Measurements from ENCODE around the gene MANBA. TPM values are rescaled to one million over a fixed set of nuclear protein-coding genes. Genes with fewer than 3 reads are reported as not detected.

Gene MANBA
- total RNA-seq, 1 experiment from 2014 or later = 13.6 TPM

GRCh38 chr4:102596532-102596931, 164.2 kb downstream of the MANBA start:
- Mint-ChIP-seq H3K4me1 (ENCODE audit: low read depth, unreplicated experiment) (no peaks in the 10 kb centered on the region), H3K27ac (ENCODE audit: unreplicated experiment) (no peak overlapping the region), H3K9me3 (ENCODE audit: low read depth, unreplicated experiment) (no peaks in the 10 kb centered on the region), H3K27me3 (ENCODE audit: unreplicated experiment) (no peaks in the 10 kb centered on the region), H3K4me3 (ENCODE audit: low read depth, unreplicated experiment) (no peak overlapping the region), H3K36me3 (ENCODE audit: insufficient read depth, unreplicated experiment) (peaks cover 5% of the 10 kb centered on the region)
- no peak for DNase-seq
- no TSS peak for BruUV-seq (replicated peaks)
- intact Hi-C loops (cut with micrococcal nuclease; ENCODE audit: unreplicated experiment) = no loop called here
- TF ChIP-seq, protein P1, sequence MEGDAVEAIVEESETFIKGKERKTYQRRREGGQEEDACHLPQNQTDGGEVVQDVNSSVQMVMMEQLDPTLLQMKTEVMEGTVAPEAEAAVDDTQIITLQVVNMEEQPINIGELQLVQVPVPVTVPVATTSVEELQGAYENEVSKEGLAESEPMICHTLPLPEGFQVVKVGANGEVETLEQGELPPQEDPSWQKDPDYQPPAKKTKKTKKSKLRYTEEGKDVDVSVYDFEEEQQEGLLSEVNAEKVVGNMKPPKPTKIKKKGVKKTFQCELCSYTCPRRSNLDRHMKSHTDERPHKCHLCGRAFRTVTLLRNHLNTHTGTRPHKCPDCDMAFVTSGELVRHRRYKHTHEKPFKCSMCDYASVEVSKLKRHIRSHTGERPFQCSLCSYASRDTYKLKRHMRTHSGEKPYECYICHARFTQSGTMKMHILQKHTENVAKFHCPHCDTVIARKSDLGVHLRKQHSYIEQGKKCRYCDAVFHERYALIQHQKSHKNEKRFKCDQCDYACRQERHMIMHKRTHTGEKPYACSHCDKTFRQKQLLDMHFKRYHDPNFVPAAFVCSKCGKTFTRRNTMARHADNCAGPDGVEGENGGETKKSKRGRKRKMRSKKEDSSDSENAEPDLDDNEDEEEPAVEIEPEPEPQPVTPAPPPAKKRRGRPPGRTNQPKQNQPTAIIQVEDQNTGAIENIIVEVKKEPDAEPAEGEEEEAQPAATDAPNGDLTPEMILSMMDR (IDR thresholded peaks at IDR 0.05; ENCODE audit: unreplicated experiment) = no peak
- CTCF ChIA-PET = no interaction called here

DNA sequence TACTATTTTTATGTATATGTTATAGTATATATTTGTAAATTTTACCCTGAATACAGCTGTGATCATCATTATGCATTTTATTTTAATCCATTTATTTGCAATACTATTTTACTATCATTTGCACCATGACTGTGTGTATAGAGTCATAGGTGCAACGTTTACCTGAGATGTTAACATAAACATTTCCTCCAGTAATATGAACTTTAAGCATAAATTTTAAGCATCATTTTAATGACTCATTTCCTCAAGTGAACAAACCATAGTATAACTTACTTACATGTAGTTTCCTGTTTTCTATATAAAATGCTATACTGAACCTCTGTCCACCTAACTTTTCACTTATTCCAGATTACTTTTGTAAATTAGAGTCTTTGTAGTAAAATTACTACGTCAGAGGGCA, 166.8 kb downstream of the MANBA start:
- H3K27me3 Mint-ChIP-seq (ENCODE audit: unreplicated experiment) = no peaks in the 10 kb centered on the region
- no peak overlapping the region for H3K27ac Mint-ChIP-seq (ENCODE audit: unreplicated experiment)
- BruUV-seq (replicated peaks) = no TSS peak
- no peaks in the 10 kb centered on the region for H3K36me3 Mint-ChIP-seq (ENCODE audit: insufficient read depth, unreplicated experiment)
- no peak overlapping the region for H3K4me3 Mint-ChIP-seq (ENCODE audit: low read depth, unreplicated experiment)
- TF ChIP-seq, protein P1 (IDR thresholded peaks at IDR 0.05; ENCODE audit: unreplicated experiment) = no peak
- intact Hi-C loops (cut with micrococcal nuclease; ENCODE audit: unreplicated experiment) = no loop called here
- H3K9me3 Mint-ChIP-seq (ENCODE audit: low read depth, unreplicated experiment) = no peaks in the 10 kb centered on the region
- DNase-seq = no peak
- CTCF ChIA-PET = no interaction called here
- no peaks in the 10 kb centered on the region for H3K4me1 Mint-ChIP-seq (ENCODE audit: low read depth, unreplicated experiment)

DNA sequence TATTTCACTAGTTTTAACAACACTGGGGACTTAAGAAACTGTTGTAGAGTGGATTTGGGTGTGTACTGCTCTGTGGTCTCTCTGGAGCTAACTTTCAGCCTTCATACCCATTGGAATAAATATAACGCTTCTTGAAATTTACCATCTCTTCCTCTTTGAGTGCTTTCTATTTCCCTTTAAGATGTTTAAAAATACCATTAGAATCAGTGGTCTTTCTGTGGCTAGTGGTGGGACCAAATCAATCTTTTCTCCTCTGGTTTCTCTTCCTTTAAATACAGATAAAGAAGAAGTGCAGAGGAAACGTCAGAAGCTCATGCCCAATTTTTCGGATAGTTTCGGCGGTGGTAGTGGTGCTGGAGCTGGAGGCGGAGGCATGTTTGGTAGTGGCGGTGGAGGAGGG, 167.6 kb downstream of the MANBA start:
- TF ChIP-seq, protein P1 (IDR thresholded peaks at IDR 0.05; ENCODE audit: unreplicated experiment) = no peak
- H3K27me3 Mint-ChIP-seq (ENCODE audit: unreplicated experiment) = no peaks in the 10 kb centered on the region
- intact Hi-C loops (cut with micrococcal nuclease; ENCODE audit: unreplicated experiment) = no loop called here
- H3K9me3 Mint-ChIP-seq (ENCODE audit: low read depth, unreplicated experiment) = no peaks in the 10 kb centered on the region
- CTCF ChIA-PET = no interaction called here
- H3K27ac Mint-ChIP-seq (ENCODE audit: unreplicated experiment) = no peak overlapping the region
- no peaks in the 10 kb centered on the region for H3K36me3 Mint-ChIP-seq (ENCODE audit: insufficient read depth, unreplicated experiment)
- no peaks in the 10 kb centered on the region for H3K4me1 Mint-ChIP-seq (ENCODE audit: low read depth, unreplicated experiment)
- no peak overlapping the region for H3K4me3 Mint-ChIP-seq (ENCODE audit: low read depth, unreplicated experiment)
- BruUV-seq (replicated peaks) = no TSS peak
- no peak for DNase-seq

DNA sequence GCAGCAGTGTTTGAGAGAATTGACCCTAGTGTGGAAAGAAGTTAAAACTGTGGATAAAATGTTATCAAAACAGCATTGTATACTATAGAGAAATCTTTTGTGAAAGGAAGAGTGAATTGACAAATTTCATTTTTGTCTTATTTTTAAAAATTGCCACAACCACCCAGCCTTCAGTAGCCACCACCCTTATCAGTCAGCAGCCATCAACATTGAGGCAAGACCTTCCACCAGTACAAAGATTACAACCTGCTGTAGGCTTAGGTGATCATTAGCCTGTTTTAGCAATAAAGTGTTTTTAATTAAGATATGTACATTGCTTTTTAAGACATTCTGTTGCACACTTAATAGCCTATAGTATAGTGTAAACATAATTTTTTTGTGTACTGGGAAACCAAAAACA, 168.5 kb downstream of the MANBA start:
- no peak overlapping the region for H3K27ac Mint-ChIP-seq (ENCODE audit: unreplicated experiment)
- no peaks in the 10 kb centered on the region for H3K27me3 Mint-ChIP-seq (ENCODE audit: unreplicated experiment)
- CTCF ChIA-PET = no interaction called here
- no peak for DNase-seq
- BruUV-seq (replicated peaks) = no TSS peak
- no peaks in the 10 kb centered on the region for H3K36me3 Mint-ChIP-seq (ENCODE audit: insufficient read depth, unreplicated experiment)
- H3K4me3 Mint-ChIP-seq (ENCODE audit: low read depth, unreplicated experiment) = no peak overlapping the region
- intact Hi-C loops (cut with micrococcal nuclease; ENCODE audit: unreplicated experiment) = no loop called here
- TF ChIP-seq, protein P1 (IDR thresholded peaks at IDR 0.05; ENCODE audit: unreplicated experiment) = no peak
- H3K4me1 Mint-ChIP-seq (ENCODE audit: low read depth, unreplicated experiment) = no peaks in the 10 kb centered on the region
- H3K9me3 Mint-ChIP-seq (ENCODE audit: low read depth, unreplicated experiment) = no peaks in the 10 kb centered on the region

- BruUV-seq (replicated peaks) = no TSS peak
- CTCF ChIA-PET = no interaction called here
- no peak overlapping the region for H3K4me3 Mint-ChIP-seq (ENCODE audit: low read depth, unreplicated experiment)
- no peaks in the 10 kb centered on the region for H3K36me3 Mint-ChIP-seq (ENCODE audit: insufficient read depth, unreplicated experiment)
- TF ChIP-seq, protein P1 (IDR thresholded peaks at IDR 0.05; ENCODE audit: unreplicated experiment) = no peak
- intact Hi-C loops (cut with micrococcal nuclease; ENCODE audit: unreplicated experiment) = no loop called here
- no peaks in the 10 kb centered on the region for H3K4me1 Mint-ChIP-seq (ENCODE audit: low read depth, unreplicated experiment)
- no peaks in the 10 kb centered on the region for H3K27me3 Mint-ChIP-seq (ENCODE audit: unreplicated experiment)
- DNase-seq = no peak
- no peaks in the 10 kb centered on the region for H3K9me3 Mint-ChIP-seq (ENCODE audit: low read depth, unreplicated experiment)
- no peak overlapping the region for H3K27ac Mint-ChIP-seq (ENCODE audit: unreplicated experiment)
These were observed 171.0 kb downstream of the MANBA start for GRCh38 chr4:102589743-102590142.

Data from Calu3 (cell line).